Left ventricle myocardium inferior (tissue), 1 donor: Measurements from ENCODE around the gene EPHB1. TPM values are rescaled to one million over a fixed set of nuclear protein-coding genes. Genes with fewer than 3 reads are reported as not detected.
A peak's percentile ranks its signal among the peaks of the same experiment; 100 is the strongest.

Experiments used
- DNase-seq: peaks from one replicate; pipeline ENCODE4 v3.0.0-alpha.2; 2020
- H3K27ac ChIP-seq: fragments of 200-600 bp; replicated peaks from 2 replicates; pipeline ENCODE4 v1.8.0; 2021
- H3K27me3 ChIP-seq: fragments of 200-600 bp; 2 replicates; pipeline ENCODE4 v1.8.0; 2021; ENCODE audit warnings: low read depth
- H3K36me3 ChIP-seq: fragments of 200-600 bp; 2 replicates; pipeline ENCODE4 v1.8.0; 2021
- H3K4me1 ChIP-seq: fragments of 200-600 bp; 2 replicates; pipeline ENCODE4 v1.8.0; 2021
- H3K4me3 ChIP-seq: fragments of 200-600 bp; 2 replicates; pipeline ENCODE4 v1.8.0; 2021; ENCODE audit warnings: mild to moderate bottlenecking, moderate library complexity
- H3K9me3 ChIP-seq: fragments of 200-600 bp; replicated peaks from 2 replicates; pipeline ENCODE4 v1.8.0; 2021
- intact Hi-C: fragments of 100-400 bp; cut with micrococcal nuclease; formaldehyde crosslinking; loops from one replicate; pipeline ENCODE4 v1.11.0; 2022
- total RNA-seq: library from RNA; stranded (reverse); fragmentation: NEBNext Ultra II Directional; extraction: Animal tissue kit (Norgen Biotek cat#: 25700); gene quantifications from one replicate; pipeline ENCODE4 v1.2.1, GENCODE V29; 2021
- TF ChIP-seq, protein P1 (sequence below): fragments of 200-600 bp; IDR thresholded peaks from 2 replicates; pipeline ENCODE4 v1.8.0; 2021; ENCODE audit warnings: antibody characterized with exemption, mild to moderate bottlenecking, borderline replicate concordance
- donor health status: DM: no; HTN: yes; CAD: no; lungs with severe emphysema.

The EPHB1 gene
- total RNA-seq, 1 donor from 2014 or later = 1.3 TPM

DNA sequence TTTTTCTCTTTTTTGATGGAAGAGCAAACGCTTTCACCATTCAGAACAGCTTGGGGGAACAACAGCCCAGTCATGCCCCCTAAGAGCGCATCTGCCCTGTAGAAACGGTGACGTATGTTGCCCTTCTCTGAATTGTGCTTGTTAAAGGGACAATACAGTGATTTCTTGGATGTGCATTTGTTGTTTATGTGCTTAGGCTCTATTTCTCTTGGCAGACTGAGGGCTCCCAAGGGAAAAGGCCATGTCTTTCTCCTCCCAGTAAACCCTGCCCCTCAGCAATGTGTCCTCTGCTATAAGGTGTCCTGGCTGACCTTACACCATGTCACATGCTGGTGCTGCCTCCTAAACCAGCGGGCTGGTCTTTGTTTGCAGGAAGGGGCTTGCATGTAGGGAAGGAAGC is 346.1 kb downstream of the EPHB1 start:
- no peak overlapping the region for H3K27ac ChIP-seq
- TF ChIP-seq, protein P1, sequence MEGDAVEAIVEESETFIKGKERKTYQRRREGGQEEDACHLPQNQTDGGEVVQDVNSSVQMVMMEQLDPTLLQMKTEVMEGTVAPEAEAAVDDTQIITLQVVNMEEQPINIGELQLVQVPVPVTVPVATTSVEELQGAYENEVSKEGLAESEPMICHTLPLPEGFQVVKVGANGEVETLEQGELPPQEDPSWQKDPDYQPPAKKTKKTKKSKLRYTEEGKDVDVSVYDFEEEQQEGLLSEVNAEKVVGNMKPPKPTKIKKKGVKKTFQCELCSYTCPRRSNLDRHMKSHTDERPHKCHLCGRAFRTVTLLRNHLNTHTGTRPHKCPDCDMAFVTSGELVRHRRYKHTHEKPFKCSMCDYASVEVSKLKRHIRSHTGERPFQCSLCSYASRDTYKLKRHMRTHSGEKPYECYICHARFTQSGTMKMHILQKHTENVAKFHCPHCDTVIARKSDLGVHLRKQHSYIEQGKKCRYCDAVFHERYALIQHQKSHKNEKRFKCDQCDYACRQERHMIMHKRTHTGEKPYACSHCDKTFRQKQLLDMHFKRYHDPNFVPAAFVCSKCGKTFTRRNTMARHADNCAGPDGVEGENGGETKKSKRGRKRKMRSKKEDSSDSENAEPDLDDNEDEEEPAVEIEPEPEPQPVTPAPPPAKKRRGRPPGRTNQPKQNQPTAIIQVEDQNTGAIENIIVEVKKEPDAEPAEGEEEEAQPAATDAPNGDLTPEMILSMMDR = no peak
- no peaks in the 10 kb centered on the region for H3K36me3 ChIP-seq
- H3K4me1 ChIP-seq = no peaks in the 10 kb centered on the region
- H3K27me3 ChIP-seq = no peaks in the 10 kb centered on the region
- H3K9me3 ChIP-seq = no peaks in the 10 kb centered on the region
- intact Hi-C loops = no loop called here
- no peak overlapping the region for H3K4me3 ChIP-seq
- DNase-seq = no peak

DNA sequence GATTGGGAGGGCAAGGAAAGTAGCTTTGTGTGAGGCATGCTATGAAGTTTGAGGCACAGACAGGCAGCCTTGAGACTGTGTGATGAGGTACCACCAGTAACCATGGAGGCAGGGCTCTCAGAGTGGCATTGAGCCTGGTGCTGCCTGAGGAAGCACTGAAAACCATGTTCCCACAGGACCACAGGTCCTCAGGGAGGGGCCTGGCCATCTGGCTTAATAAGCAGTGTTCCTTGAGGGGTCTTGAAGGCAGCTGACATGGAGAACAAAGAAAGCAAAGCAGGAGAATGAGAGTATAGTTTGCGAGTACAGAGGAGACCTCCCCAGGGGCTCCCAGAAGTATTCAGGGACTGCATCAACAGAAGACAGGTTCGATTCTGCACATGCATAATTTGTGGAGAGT is 346.6 kb downstream of the EPHB1 start:
- no peak overlapping the region for H3K27ac ChIP-seq
- H3K4me3 ChIP-seq = no peak overlapping the region
- H3K9me3 ChIP-seq = no peaks in the 10 kb centered on the region
- H3K4me1 ChIP-seq = no peaks in the 10 kb centered on the region
- intact Hi-C loops = no loop called here
- no peaks in the 10 kb centered on the region for H3K36me3 ChIP-seq
- no peaks in the 10 kb centered on the region for H3K27me3 ChIP-seq
- TF ChIP-seq, protein P1 = no peak
- DNase-seq = no peak

DNA sequence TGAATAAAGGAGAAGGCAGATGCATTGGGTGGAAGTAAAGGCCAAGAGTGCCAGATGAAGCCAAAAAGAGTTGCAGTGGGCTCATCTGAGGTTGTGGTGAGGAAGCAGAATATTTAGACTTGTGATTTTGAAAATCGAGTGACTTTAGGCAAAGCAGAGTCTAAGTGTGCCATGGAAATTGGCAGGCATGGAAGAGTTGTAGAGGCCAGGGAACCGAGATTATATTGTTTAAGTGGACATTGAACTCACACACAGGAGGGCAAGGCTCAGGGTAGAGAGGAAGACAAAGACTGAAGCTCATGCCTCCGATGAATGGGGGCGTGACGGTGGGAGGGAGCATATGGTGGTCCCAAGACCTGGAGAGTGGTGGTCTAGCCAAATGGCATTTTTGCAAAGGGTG is 347.5 kb downstream of the EPHB1 start:
- Histone ChIP-seq H3K36me3 (no peaks in the 10 kb centered on the region), H3K4me1 (no peaks in the 10 kb centered on the region), H3K27me3 (no peaks in the 10 kb centered on the region), H3K4me3 (no peak overlapping the region), H3K27ac (no peak overlapping the region), H3K9me3 (no peaks in the 10 kb centered on the region)
- no peak for DNase-seq
- intact Hi-C loops = no loop called here
- TF ChIP-seq, protein P1 = no peak

DNA sequence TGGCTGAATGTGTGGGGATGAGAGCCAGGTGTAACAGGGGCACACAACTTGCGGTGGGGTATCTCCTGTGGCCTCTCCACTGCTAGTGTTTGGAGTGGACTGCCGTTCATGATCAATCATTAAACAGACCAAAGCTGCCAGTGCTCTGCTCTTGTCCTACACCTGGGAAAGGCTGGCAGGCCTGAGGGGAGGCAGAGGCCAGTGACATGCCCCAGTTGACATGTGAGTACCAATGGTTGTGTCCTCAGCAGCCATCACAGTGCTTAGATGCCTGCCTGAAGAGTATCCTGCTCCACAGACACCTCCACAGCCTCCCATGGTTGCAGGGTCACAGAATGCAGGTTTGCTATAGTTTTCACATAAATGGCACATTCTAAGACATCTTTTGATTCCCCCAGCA is 348.4 kb downstream of the EPHB1 start:
- intact Hi-C loops = no loop called here
- TF ChIP-seq, protein P1 = no peak
- DNase-seq = no peak
- Histone ChIP-seq H3K9me3 (no peaks in the 10 kb centered on the region), H3K4me1 (no peaks in the 10 kb centered on the region), H3K36me3 (no peaks in the 10 kb centered on the region), H3K27me3 (no peaks in the 10 kb centered on the region), H3K4me3 (no peak overlapping the region), H3K27ac (no peak overlapping the region)

DNA sequence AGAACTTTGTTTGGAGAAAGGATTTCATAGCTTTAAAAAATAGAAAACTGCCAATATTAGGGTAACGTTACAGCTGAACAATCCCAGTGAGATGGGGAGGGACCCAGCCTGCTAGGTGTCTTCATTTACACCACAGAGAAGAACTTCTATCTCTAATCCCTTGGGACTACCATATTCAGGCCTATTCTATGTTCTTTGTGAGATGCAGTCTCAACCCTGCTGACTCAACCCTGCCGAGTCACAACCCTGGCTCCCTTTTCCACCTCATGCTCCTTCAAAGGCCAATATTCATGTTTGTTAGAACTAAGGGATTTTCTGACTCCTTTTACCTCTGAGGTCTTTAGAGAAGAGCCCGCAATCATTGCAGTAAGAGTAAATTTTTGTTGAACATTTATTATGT is 350.5 kb downstream of the EPHB1 start:
- intact Hi-C loops = no loop called here
- no peak overlapping the region for H3K4me3 ChIP-seq
- TF ChIP-seq, protein P1 = no peak
- H3K27me3 ChIP-seq = no peaks in the 10 kb centered on the region
- H3K27ac ChIP-seq = peak overlapping the region; percentile 8
- H3K36me3 ChIP-seq = no peaks in the 10 kb centered on the region
- H3K4me1 ChIP-seq = no peaks in the 10 kb centered on the region
- DNase-seq = no peak
- no peaks in the 10 kb centered on the region for H3K9me3 ChIP-seq

DNA sequence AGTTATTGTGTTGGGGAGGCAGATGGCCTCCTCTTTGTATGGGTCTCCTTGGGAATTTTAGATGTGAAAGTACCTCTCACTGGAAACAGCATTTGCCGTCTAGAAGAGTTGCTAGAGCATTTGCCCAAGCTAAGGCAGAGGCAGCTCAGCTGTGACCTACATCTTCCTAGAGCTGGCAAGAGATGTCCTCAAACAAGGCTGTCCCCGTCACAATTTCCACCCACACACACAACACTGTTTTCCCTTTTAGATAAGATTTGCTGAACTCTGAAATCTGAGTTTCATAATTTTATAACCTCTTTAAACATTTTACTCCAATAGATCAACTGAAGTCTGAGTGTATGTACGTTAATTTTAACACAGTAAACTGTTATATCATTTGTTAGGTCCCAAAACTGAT is 352.6 kb downstream of the EPHB1 start:
- no peak for DNase-seq
- H3K9me3 ChIP-seq = no peaks in the 10 kb centered on the region
- intact Hi-C loops = no loop called here
- no peak overlapping the region for H3K4me3 ChIP-seq
- TF ChIP-seq, protein P1 = no peak
- H3K4me1 ChIP-seq = no peaks in the 10 kb centered on the region
- no peaks in the 10 kb centered on the region for H3K27me3 ChIP-seq
- no peaks in the 10 kb centered on the region for H3K36me3 ChIP-seq
- H3K27ac ChIP-seq = peak overlapping the region; percentile 44
